ENCODE measurements around the gene ELF2. TPM values are rescaled to one million over a fixed set of nuclear protein-coding genes. Genes with fewer than 3 reads are reported as not detected.

Gene ELF2
- total and polyA plus RNA-seq, 2 of the 8 experiments (the other 6 are each of a cell fraction or from before 2014, with no cell fraction given), result 21.1 to 44.3 TPM

DNA sequence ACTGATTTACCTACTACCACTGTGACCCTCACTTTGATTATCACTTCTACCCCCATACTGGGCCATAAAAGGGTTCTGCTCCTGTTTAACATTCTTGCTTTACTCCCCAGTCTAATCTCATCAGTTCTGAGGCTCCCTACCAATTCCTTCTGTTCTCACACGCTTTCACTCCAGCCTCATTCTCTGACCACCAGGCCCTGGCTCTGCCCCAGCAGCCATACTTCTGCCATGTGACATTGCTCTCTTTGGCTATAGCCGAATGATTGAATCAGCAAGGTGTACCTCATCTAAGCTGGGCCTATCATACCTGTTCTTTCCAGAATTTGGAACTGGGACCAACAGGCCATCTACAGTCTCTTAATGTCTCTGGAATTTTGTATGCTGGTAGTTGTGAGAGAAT is 14.4 kb upstream of the ELF2 start (continued):
- TF ChIP-seq KDM5A (IDR thresholded peaks at IDR 0.05; ENCODE audit: low read length) (no peak), TCF12 (IDR thresholded peaks at IDR 0.05; ENCODE audit: low read depth, low read length) (no peak), CTBP2 (IDR thresholded peaks at IDR 0.05; ENCODE audit: borderline replicate concordance, insufficient read depth, insufficient read length, low read length) (no peak), CHD1 (IDR thresholded peaks at IDR 0.05; ENCODE audit: low read depth, low read length) (no peak), POLR2A (IDR thresholded peaks at IDR 0.05; ENCODE audit: control extremely low read depth in 1 of 2, low read depth in 2 of 2, low read length in 2 of 2) (no peak)
